Gastroesophageal sphincter (tissue), 3 donors: ENCODE data around the gene GABBR2.
"Not testable (repeated sequence)": the region's sequence is repeated elsewhere in the genome, so short reads cannot be mapped to it uniquely, and the experiment has no call there.

Experiments
- CTCF ChIP-seq, 4 experiments: fragments of 200-600 bp in 2 of 4; fragments of 450-650 bp in 2 of 4; sonication (generic) in 1 of 4; IDR thresholded peaks; one replicate each; pipeline ENCODE4 v1.5.1; 2017 to 2019; ENCODE audit warnings: antibody characterized with exemption in 4 of 4, mild to moderate bottlenecking in 2 of 4, moderate library complexity in 2 of 4
- EP300 ChIP-seq: sonication (generic); formaldehyde crosslinking; IDR thresholded peaks from one replicate; pipeline ENCODE4 v1.6.1; 2017; ENCODE audit warnings: antibody characterized with exemption, mild to moderate bottlenecking
- POLR2A ChIP-seq, 2 donors: fragments of 450-650 bp; IDR thresholded peaks; one replicate each; pipeline ENCODE4 v1.6.1; 2017; ENCODE audit warnings: antibody characterized with exemption in 2 of 2, mild to moderate bottlenecking in 2 of 2, moderate library complexity in 1 of 2
- POLR2AphosphoS5 ChIP-seq: sonication (generic); formaldehyde crosslinking; IDR thresholded peaks from one replicate; pipeline ENCODE4 v1.6.1; 2017; ENCODE audit warnings: antibody characterized with exemption

DNA sequence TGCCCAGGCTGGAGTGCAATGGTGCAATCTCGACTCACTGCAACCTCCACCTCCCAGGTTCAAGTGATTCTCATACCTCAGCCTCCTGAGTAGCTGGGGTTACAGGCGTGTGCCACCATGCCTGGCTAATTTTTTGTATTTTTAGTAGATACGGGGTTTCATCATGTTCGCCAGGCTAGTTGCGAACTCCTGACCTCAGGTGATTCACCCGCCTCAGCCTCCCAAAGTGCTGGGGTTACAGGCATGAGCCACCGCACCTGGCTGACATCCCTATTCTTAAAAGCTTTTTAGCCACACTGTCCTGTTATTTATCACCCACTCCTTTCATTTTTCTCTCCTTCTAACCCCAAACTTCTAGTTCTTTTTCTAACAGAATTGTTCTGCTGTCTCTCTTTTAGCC is 425.6 kb downstream of the GABBR2 start:
- TF ChIP-seq EP300; CTCF (IDR thresholded peaks at IDR 0.05); POLR2A (IDR thresholded peaks at IDR 0.05); POLR2AphosphoS5: not testable (repeated sequence)
